ENCODE measurements around the gene RNF38. TPM values are rescaled to one million over a fixed set of nuclear protein-coding genes. Genes with fewer than 3 reads are reported as not detected.

The RNF38 gene
- total RNA-seq, 1 experiment from 2014 or later = 60.2 TPM

- no peaks in the 10 kb centered on the region; the same call in 1 of the 2 replicates for H3K4me1 ChIP-seq (ENCODE audit: insufficient read depth, low read length)
- H3K14ac ChIP-seq (ENCODE audit: insufficient read depth, low read length) = no peak overlapping the region
- H3T11ph ChIP-seq (ENCODE audit: low read length) = no peak overlapping the region
- H3K27ac ChIP-seq (ENCODE audit: insufficient read length, low read depth, low read length) = no peak overlapping the region
- H3K56ac ChIP-seq (ENCODE audit: insufficient read length, low read depth, low read length) = no peak overlapping the region
- Mint-ChIP-seq H3K9me3 (peaks cover 0 to 4% of the 10 kb centered on the region in 2 experiments; a peak in 3 of 5 replicates), H3K4me1 (peaks cover 32 to 42% of the 10 kb centered on the region in 2 experiments), H3K4me3 (peak overlapping the region in 1 of 2 experiments; percentile 10; a peak in 1 of 5 replicates), H3K27me3 (ENCODE audit: low read depth) (no peaks in the 10 kb centered on the region), H3K36me3 (ENCODE audit: insufficient read depth in 1 of 3, low read depth in 3 of 3) (peaks cover 4 to 11% (median 7%) of the 10 kb centered on the region in 3 experiments; a peak in 5 of 7 replicates), H3K27ac (peak overlapping the region; percentile 22 to 88 (median 76); a peak in 3 of 7 replicates)
- no peak overlapping the region for H4K8ac ChIP-seq (replicated peaks; ENCODE audit: insufficient read length, low read depth, low read length)
- WGBS (ENCODE audit: extremely low coverage, insufficient read length, low lambda C conversion rate) = no CpG with 5 or more reads among the region's 3 CpGs
- H2AK5ac ChIP-seq (ENCODE audit: insufficient read length, low read length) = no peak overlapping the region
- H3K79me1 ChIP-seq (ENCODE audit: insufficient read depth, low read depth, low read length, poor library complexity, severe bottlenecking) = no peaks in the 10 kb centered on the region
- H3K9ac ChIP-seq (ENCODE audit: extremely low read depth, insufficient read length, low read length) = no peak overlapping the region
- no peaks in the 10 kb centered on the region for H3K9me3 ChIP-seq (ENCODE audit: control insufficient read depth, low read depth, low read length)
- H3K79me2 ChIP-seq (ENCODE audit: insufficient read depth, low read length) = peaks cover 21% of the 10 kb centered on the region
- no peak overlapping the region for H2BK20ac ChIP-seq (ENCODE audit: low read depth, low read length, poor library complexity, severe bottlenecking)
- no peak overlapping the region for H2AFZ ChIP-seq (ENCODE audit: low read length)
- H3K27me3 ChIP-seq (ENCODE audit: insufficient read depth, low read length) = no peaks in the 10 kb centered on the region
- H2BK120ac ChIP-seq (ENCODE audit: low read depth, low read length, poor library complexity, severe bottlenecking) = no peak overlapping the region
- no peak overlapping the region for H3K23ac ChIP-seq (ENCODE audit: insufficient read length, low read depth, low read length)
- peaks cover 3% of the 10 kb centered on the region for H3K23me2 ChIP-seq (ENCODE audit: insufficient read length, low read depth, low read length, poor library complexity, severe bottlenecking)
- H2BK12ac ChIP-seq (ENCODE audit: insufficient read length, low read depth, low read length) = no peak overlapping the region
- H3K18ac ChIP-seq (ENCODE audit: insufficient read length, low read depth, low read length) = no peak overlapping the region
- H3K4ac ChIP-seq (ENCODE audit: low read depth, low read length) = no peak overlapping the region
- no peak overlapping the region for H3K4me2 ChIP-seq (ENCODE audit: insufficient read depth, insufficient read length, low read length)
- H2BK5ac ChIP-seq (ENCODE audit: insufficient read length, low read length) = no peak overlapping the region
- no peak overlapping the region for H4K91ac ChIP-seq (ENCODE audit: insufficient read length, low read depth, low read length)
- no peak for DNase-seq
- no peaks in the 10 kb centered on the region for H4K20me1 ChIP-seq (ENCODE audit: control insufficient read depth, insufficient read depth, insufficient read length)
- no peak overlapping the region for H4K5ac ChIP-seq (ENCODE audit: insufficient read length, low read depth, low read length)
- no peak for TF ChIP-seq CTCF (conservative IDR thresholded peaks at IDR 0.05)
- H2BK15ac ChIP-seq (ENCODE audit: low read depth, low read length) = no peak overlapping the region
Measured at GRCh38 chr9:36402536-36402935, 2.5 kb upstream of the RNF38 start.
